Body of pancreas (tissue), 4 donors: ENCODE data around the gene RTL1. TPM values are rescaled to one million over a fixed set of nuclear protein-coding genes. Genes with fewer than 3 reads are reported as not detected.

Experiments
- ATAC-seq: fragments of 150-250 bp; one replicate; pipeline ENCODE4 v1.9.1; 2016
- DNase-seq, 4 donors: peaks; one replicate each; pipeline ENCODE4 v3.0.0-alpha.2; 2019
- H3K27ac ChIP-seq, 4 donors: fragments of 200-600 bp; sonication (generic); 1 replicate in 3 of 4; 2 replicates in 1 of 4; pipeline versions ENCODE4 v1.5.1 to v1.6.1; 2016 to 2019; ENCODE audit warnings: mild to moderate bottlenecking in 1 of 4, mixed read lengths in 1 of 4, moderate library complexity in 1 of 4
- H3K27me3 ChIP-seq, 2 donors: fragments of 200-600 bp; sonication (generic); one replicate each; pipeline ENCODE4 v1.6.0; 2016; ENCODE audit warnings: mild to moderate bottlenecking in 1 of 2
- H3K36me3 ChIP-seq, 2 donors: fragments of 200-600 bp; sonication (generic); replicated peaks in 1 of 2; 2 replicates each; pipeline ENCODE4 v1.5.1; 2016; ENCODE audit warnings: low read depth in 2 of 2; ENCODE audit not compliant: insufficient read depth in 1 of 2
- H3K4me1 ChIP-seq: fragments of 200-600 bp; sonication (generic); one replicate; pipeline ENCODE4 v1.6.0; 2016
- H3K4me3 ChIP-seq, 2 donors: fragments of 200-600 bp; sonication (generic); 1 replicate in 1 of 2; 2 replicates in 1 of 2; pipeline ENCODE4 v1.5.1; 2016 to 2019
- H3K9me3 ChIP-seq, 3 donors: fragments of 200-600 bp; sonication (generic); 1 replicate in 2 of 3; 2 replicates in 1 of 3; pipeline ENCODE4 v1.5.1; 2016
- POLR2A ChIP-seq, 3 donors: fragments of 450-650 bp; IDR thresholded peaks; one replicate each; pipeline ENCODE4 v1.6.1; 2016; ENCODE audit warnings: antibody characterized with exemption in 3 of 3, mild to moderate bottlenecking in 2 of 3
- WGBS, 2 donors: methylation state at CpG; one replicate each; pipeline ENCODE4 v1.1.5; 2017; 5-methylcytosine and 5-hydroxymethylcytosine counted together
- intact Hi-C: fragments of 100-400 bp; cut with DNase I; formaldehyde crosslinking; loops from one replicate; pipeline ENCODE4 v1.15.1; 2023
- total RNA-seq, 2 donors: library from RNA; depleted of rRNA; stranded (reverse); fragments of >200 nt; gene quantifications; one replicate each; pipeline ENCODE4 v1.1.0, GENCODE V29; 2016
- TF ChIP-seq, protein P1 (sequence below), 7 experiments: fragments of 450-650 bp in 4 of 7; fragments of 200-600 bp in 3 of 7; sonication (generic) in 3 of 7; IDR thresholded peaks; one replicate each; pipeline ENCODE4 v1.5.1; 2016 to 2019; ENCODE audit warnings: antibody characterized with exemption in 7 of 7

Gene RTL1
- under 1 TPM in 1 of 2 donors, not detected in 1; 0.26 TPM for total RNA-seq

DNA sequence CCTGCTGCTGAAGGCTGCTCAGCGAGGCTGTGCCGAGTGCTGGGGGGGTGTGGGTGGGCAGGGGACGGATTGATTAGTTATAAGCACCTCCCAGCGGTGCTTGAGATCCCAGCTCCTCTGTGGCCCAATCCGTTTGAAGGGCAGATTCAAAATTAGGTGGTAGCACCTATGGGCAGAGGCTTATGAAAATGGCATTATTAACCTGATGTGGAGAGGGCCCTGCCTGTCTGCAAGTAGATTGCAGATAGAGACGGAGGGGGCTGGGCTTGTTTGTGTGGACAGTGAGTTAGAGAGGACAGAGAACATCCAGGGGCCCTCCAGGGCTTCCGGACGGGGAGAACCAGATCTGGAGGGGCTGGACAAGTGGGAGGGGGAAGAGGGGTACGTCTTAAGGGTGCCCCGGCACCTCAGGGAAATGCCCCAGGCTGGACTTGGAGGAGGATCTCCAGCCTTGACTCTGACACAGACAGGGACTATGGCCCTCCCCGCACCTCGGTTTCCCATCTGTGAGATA lies at the start of gene RTL1:
TSS of gene RTL1 (minus strand) at position 51 of the 514 bp plus-strand sequence. CDS start 18,934 bp downstream, outside the sequence.
- H3K9me3 ChIP-seq, result no peaks in the 10 kb centered on the region
- no peak within 1 kb of the TSS for H3K27ac ChIP-seq
- WGBS, 2 donors, result 52 to 64% methylated on average over 12 of the region's 12 CpGs
- intact Hi-C loops, result no loop called here
- peaks cover 20% of the 10 kb centered on the region for H3K4me1 ChIP-seq
- no peak within 1 kb of the TSS for H3K4me3 ChIP-seq
- TF ChIP-seq, protein P1, sequence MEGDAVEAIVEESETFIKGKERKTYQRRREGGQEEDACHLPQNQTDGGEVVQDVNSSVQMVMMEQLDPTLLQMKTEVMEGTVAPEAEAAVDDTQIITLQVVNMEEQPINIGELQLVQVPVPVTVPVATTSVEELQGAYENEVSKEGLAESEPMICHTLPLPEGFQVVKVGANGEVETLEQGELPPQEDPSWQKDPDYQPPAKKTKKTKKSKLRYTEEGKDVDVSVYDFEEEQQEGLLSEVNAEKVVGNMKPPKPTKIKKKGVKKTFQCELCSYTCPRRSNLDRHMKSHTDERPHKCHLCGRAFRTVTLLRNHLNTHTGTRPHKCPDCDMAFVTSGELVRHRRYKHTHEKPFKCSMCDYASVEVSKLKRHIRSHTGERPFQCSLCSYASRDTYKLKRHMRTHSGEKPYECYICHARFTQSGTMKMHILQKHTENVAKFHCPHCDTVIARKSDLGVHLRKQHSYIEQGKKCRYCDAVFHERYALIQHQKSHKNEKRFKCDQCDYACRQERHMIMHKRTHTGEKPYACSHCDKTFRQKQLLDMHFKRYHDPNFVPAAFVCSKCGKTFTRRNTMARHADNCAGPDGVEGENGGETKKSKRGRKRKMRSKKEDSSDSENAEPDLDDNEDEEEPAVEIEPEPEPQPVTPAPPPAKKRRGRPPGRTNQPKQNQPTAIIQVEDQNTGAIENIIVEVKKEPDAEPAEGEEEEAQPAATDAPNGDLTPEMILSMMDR (IDR thresholded peaks at IDR 0.05), result no peak
- TF ChIP-seq POLR2A (IDR thresholded peaks at IDR 0.05), result no peak
- H3K36me3 ChIP-seq, result no peaks in the 10 kb centered on the region
- ATAC-seq, result no peak
- H3K27me3 ChIP-seq, result no peaks in the 10 kb centered on the region
- peak in 1 of 4 donors; percentile 7 for DNase-seq

DNA sequence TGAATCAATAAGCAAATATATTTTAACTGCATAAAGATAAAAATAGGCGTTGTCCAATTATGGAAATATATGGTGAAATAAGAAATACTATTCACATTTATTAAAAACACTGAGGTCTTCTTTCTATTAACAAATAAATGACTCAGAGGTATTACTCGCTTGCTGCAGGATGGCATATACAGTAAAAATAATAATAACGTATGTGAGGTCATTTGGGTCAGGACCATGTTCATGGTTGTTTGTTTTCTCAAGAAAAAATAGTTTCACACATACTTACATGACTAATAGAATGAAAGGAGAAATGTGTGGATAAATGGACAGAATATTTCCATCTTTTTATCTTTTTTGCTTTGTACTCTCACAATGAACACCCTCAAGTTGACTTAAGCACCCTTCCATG lies 46.5 kb upstream of the RTL1 start:
- Histone ChIP-seq H3K4me1 (no peaks in the 10 kb centered on the region), H3K4me3 (no peak overlapping the region), H3K36me3 (no peaks in the 10 kb centered on the region), H3K9me3 (no peaks in the 10 kb centered on the region), H3K27ac (no peak overlapping the region), H3K27me3 (no peaks in the 10 kb centered on the region)
- no peak for TF ChIP-seq POLR2A (IDR thresholded peaks at IDR 0.05)
- TF ChIP-seq, protein P1 (IDR thresholded peaks at IDR 0.05), result no peak
- DNase-seq (no peak), ATAC-seq (no peak)
- WGBS, 2 donors, result 82 to 83% methylated on average over 3 of the region's 3 CpGs
- intact Hi-C loops, result no loop called here

DNA sequence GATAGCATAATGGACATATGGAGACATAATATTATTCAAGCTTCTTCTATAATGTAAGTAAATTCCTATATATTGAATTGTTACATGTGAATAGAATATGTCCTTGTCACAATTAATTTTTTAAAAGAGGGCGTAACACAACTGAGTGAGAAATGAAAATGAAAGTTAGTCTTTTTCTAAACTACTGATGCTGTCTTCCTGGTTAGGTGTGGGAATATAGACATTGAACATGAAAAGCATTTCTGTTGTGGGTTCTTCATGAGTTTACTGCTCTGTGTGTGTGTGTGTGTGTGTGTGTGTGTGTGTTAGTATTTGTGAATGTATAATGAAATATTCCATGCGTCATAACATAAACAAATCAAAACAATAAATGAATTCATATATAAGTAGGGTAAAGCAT lies 40.5 kb upstream of the RTL1 start:
- Histone ChIP-seq H3K9me3 (no peaks in the 10 kb centered on the region), H3K27me3 (no peaks in the 10 kb centered on the region), H3K4me1 (no peaks in the 10 kb centered on the region), H3K36me3 (no peaks in the 10 kb centered on the region), H3K27ac (no peak overlapping the region), H3K4me3 (no peak overlapping the region)
- DNase-seq (no peak), ATAC-seq (no peak)
- TF ChIP-seq POLR2A (IDR thresholded peaks at IDR 0.05), result no peak
- TF ChIP-seq, protein P1 (IDR thresholded peaks at IDR 0.05), result no peak
- 89 to 92% methylated on average over 2 of the region's 2 CpGs for WGBS, 2 donors
- intact Hi-C loops, result no loop called here

DNA sequence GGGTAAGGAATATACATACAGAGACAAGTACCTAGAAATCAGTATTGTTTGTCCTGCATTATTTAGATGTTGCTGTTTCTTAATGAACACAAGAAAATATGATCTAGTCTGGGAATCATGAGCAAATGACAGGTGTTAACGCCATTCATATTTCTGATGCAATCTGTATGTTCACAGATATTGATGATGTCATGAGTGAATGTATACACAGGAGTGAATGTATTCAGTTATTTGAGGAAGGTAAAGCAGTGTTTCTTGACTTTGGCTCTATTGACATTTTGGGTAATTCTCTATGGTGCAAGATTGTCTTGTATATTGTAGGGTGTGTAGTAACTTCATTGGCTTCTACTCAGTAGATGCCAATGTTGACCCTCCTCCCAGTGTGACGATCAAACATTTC lies 26.7 kb upstream of the RTL1 start:
- DNase-seq (no peak), ATAC-seq (no peak)
- WGBS, 2 donors, result 91% methylated on average over 2 of the region's 2 CpGs
- intact Hi-C loops, result no loop called here
- Histone ChIP-seq H3K27ac (no peak overlapping the region), H3K27me3 (no peaks in the 10 kb centered on the region), H3K9me3 (no peaks in the 10 kb centered on the region), H3K36me3 (no peaks in the 10 kb centered on the region), H3K4me1 (no peaks in the 10 kb centered on the region), H3K4me3 (no peak overlapping the region)
- TF ChIP-seq, protein P1 (IDR thresholded peaks at IDR 0.05), result no peak
- no peak for TF ChIP-seq POLR2A (IDR thresholded peaks at IDR 0.05)

DNA sequence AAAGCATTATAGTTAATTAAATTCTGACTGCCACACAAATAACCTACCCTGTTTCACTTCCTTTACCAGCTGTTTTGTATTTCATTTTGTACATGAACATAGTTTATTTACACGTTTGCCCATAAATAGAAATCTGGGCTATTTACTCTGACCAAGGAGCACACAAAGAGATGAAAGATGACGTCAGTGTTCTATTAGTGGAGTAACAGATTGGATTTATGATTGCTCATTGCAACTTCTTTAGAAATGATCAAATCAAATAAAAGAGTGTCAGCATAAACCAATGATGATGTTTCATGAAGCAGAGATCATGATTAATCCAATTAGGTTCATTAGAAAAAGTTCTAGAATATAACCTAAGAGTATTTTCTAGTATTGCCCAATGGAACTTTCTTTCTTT lies 12.0 kb upstream of the RTL1 start:
- no peak overlapping the region for H3K27ac ChIP-seq
- DNase-seq, result no peak
- no peaks in the 10 kb centered on the region for H3K27me3 ChIP-seq
- no peaks in the 10 kb centered on the region for H3K36me3 ChIP-seq
- no peaks in the 10 kb centered on the region for H3K9me3 ChIP-seq
- ATAC-seq, result no peak
- no peak for TF ChIP-seq POLR2A (IDR thresholded peaks at IDR 0.05)
- TF ChIP-seq, protein P1 (IDR thresholded peaks at IDR 0.05), result no peak
- WGBS, 2 donors, result 51 to 58% methylated on average over 2 of the region's 2 CpGs
- H3K4me1 ChIP-seq, result no peaks in the 10 kb centered on the region
- intact Hi-C loops, result no loop called here
- H3K4me3 ChIP-seq, result no peak overlapping the region
